HG02938 (cell line): ENCODE data around the gene ODR4.
A peak's percentile ranks its signal among the peaks of the same experiment; 100 is the strongest.
"Not testable (repeated sequence)": the region's sequence is repeated elsewhere in the genome, so short reads cannot be mapped to it uniquely, and the experiment has no call there.

Experiments used
- ATAC-seq: cut with Tn5 transposase; IDR thresholded peaks from one replicate; pipeline ENCODE4 v1.9.1; 2021; ENCODE audit warnings: mild to moderate bottlenecking, moderate library complexity; ENCODE audit not compliant: unreplicated experiment

The ODR4 gene

GRCh38 chr1:186375152-186375928 is at the start of gene ODR4, which contains the start of gene TPR:
Gene ODR4 (plus strand): TSS chr1:186375838. CDS start chr1:186379786, 3,948 bp downstream.
Gene TPR (minus strand): TSS chr1:186375253. CDS start chr1:186375028, 225 bp downstream.
- peak; percentile 91 for ATAC-seq

- ATAC-seq = no peak
These were observed 49.6 kb upstream of the ODR4 start for GRCh38 chr1:186326009-186326408.

- ATAC-seq = no peak
These were observed 48.3 kb upstream of the ODR4 start for GRCh38 chr1:186327331-186327730.

GRCh38 chr1:186330758-186331157 is 44.9 kb upstream of the ODR4 start:
- no peak for ATAC-seq

GRCh38 chr1:186337554-186337953 is 38.1 kb upstream of the ODR4 start:
- no peak for ATAC-seq

- ATAC-seq = no peak
These were observed 34.9 kb upstream of the ODR4 start for GRCh38 chr1:186340772-186341171.

GRCh38 chr1:186347837-186348691 is 27.6 kb upstream of the ODR4 start:
- not testable (repeated sequence) for ATAC-seq

- ATAC-seq = peak; percentile 38
These were observed 1.1 kb upstream of the ODR4 start for GRCh38 chr1:186374303-186375151.

GRCh38 chr1:186375929-186376319 is 286 bp downstream of the ODR4 start:
- ATAC-seq = peak; percentile 4

GRCh38 chr1:186386725-186387383 is 11.2 kb downstream of the ODR4 start:
- no peak for ATAC-seq

- ATAC-seq = no peak
These were observed 15.3 kb downstream of the ODR4 start for GRCh38 chr1:186390925-186391324.

GRCh38 chr1:186391841-186392240 is 16.2 kb downstream of the ODR4 start:
- ATAC-seq = no peak

- not testable (repeated sequence) for ATAC-seq
These were observed 17.1 kb downstream of the ODR4 start for GRCh38 chr1:186392711-186393110.

- ATAC-seq = not testable (repeated sequence)
These were observed 25.8 kb downstream of the ODR4 start for GRCh38 chr1:186401446-186401845.

- no peak for ATAC-seq
These were observed 28.0 kb downstream of the ODR4 start for GRCh38 chr1:186403632-186404031.

GRCh38 chr1:186404454-186405051 is 28.9 kb downstream of the ODR4 start:
- no peak for ATAC-seq

- ATAC-seq = peak; percentile 87
These were observed 33.5 kb downstream of the ODR4 start for GRCh38 chr1:186409091-186409490.

- ATAC-seq = no peak
These were observed 37.7 kb downstream of the ODR4 start for GRCh38 chr1:186413319-186413718.

GRCh38 chr1:186418503-186418902 is 42.9 kb downstream of the ODR4 start:
- ATAC-seq = no peak

- ATAC-seq = no peak
These were observed 44.7 kb downstream of the ODR4 start for GRCh38 chr1:186420311-186420710.
